ENCODE data around the gene KRT16. TPM values are rescaled to one million over a fixed set of nuclear protein-coding genes. Genes with fewer than 3 reads are reported as not detected.
"Not testable (repeated sequence)": the region's sequence is repeated elsewhere in the genome, so short reads cannot be mapped to it uniquely, and the experiment has no call there.

KRT16 gene
- total RNA-seq, 1 experiment from 2014 or later: 109 TPM

- TF ChIP-seq, protein P1, sequence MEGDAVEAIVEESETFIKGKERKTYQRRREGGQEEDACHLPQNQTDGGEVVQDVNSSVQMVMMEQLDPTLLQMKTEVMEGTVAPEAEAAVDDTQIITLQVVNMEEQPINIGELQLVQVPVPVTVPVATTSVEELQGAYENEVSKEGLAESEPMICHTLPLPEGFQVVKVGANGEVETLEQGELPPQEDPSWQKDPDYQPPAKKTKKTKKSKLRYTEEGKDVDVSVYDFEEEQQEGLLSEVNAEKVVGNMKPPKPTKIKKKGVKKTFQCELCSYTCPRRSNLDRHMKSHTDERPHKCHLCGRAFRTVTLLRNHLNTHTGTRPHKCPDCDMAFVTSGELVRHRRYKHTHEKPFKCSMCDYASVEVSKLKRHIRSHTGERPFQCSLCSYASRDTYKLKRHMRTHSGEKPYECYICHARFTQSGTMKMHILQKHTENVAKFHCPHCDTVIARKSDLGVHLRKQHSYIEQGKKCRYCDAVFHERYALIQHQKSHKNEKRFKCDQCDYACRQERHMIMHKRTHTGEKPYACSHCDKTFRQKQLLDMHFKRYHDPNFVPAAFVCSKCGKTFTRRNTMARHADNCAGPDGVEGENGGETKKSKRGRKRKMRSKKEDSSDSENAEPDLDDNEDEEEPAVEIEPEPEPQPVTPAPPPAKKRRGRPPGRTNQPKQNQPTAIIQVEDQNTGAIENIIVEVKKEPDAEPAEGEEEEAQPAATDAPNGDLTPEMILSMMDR (IDR thresholded peaks at IDR 0.05; ENCODE audit: unreplicated experiment): no peak
- DNase-seq (ENCODE audit: unreplicated experiment): no peak
- ChIA-PET CTCF (interaction anchor here (0.5 to 3.9 kb wide), 7 partner anchors 33 to 98 kb away, joined by 3 to 22 read pairs (median 3); no protein-coding TSS in a partner anchor), POLR2A (interaction anchor here (0.9 to 2.4 kb wide), 13 partner anchors 7 to 76 kb away, joined by 3 to 16 read pairs (median 4); partner anchors contain the start of gene KRT17)
- intact Hi-C loops (cut with micrococcal nuclease): no loop called here
- no TSS peak for BruUV-seq (replicated peaks)
- Mint-ChIP-seq H3K4me1 (ENCODE audit: insufficient read depth, unreplicated experiment) (peaks cover 27% of the 10 kb centered on the region), H3K36me3 (ENCODE audit: insufficient read depth, unreplicated experiment) (peaks cover 77% of the 10 kb centered on the region), H3K9me3 (ENCODE audit: unreplicated experiment) (no peaks in the 10 kb centered on the region), H3K27me3 (ENCODE audit: insufficient read depth, unreplicated experiment) (no peaks in the 10 kb centered on the region), H3K27ac (ENCODE audit: low read depth, unreplicated experiment) (peak overlapping the region; percentile 50), H3K4me3 (ENCODE audit: unreplicated experiment) (no peak overlapping the region)
Observed at GRCh38 chr17:41613277-41614082, 913 bp upstream of the KRT16 start.

DNA sequence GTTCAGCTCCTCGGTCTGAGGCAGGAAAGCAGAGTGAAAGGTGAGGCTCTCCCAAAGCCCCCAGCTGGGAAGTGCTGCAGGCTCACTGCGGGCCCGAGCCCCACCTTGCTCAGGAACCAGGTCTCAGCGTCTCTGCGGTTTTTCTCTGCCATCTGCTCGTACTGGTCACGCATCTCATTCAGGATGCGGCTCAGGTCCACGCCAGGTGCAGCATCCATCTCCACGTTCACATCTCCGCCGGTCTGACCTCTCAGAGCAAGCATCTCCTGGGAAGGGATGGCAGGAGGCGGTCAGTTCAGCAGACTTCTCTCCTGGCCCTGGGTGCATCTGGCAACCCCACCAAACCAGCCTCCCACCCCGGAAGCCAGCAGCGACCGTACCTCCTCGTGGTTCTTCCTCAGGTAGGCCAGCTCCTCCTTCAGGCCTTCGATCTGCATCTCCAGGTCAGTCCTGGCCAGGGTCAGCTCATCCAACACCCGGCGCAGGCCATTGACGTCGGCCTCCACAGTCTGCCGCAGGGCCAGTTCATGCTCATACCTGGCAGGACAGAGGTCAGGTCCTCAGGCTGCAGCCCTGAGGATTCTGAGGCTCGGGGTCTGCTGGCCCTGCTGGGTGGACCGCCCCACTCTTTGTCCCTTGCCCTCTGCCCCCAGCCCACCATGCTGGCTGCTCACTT lies 1.5 kb downstream of the KRT16 start:
- no TSS peak for BruUV-seq (replicated peaks)
- peak overlapping the region; percentile 62 for H3K4me3 Mint-ChIP-seq (ENCODE audit: unreplicated experiment)
- POLR2A ChIA-PET: no interaction called here
- H3K4me1 Mint-ChIP-seq (ENCODE audit: insufficient read depth, unreplicated experiment): peaks cover 27% of the 10 kb centered on the region
- TF ChIP-seq, protein P1 (IDR thresholded peaks at IDR 0.05; ENCODE audit: unreplicated experiment): no peak
- H3K27me3 Mint-ChIP-seq (ENCODE audit: insufficient read depth, unreplicated experiment): no peaks in the 10 kb centered on the region
- DNase-seq (ENCODE audit: unreplicated experiment): no peak
- CTCF ChIA-PET: interaction anchor here (0.6 to 2.6 kb wide), 6 partner anchors 32 to 702 kb away, joined by 3 to 9 read pairs (median 4); no protein-coding TSS in a partner anchor
- peaks cover 61% of the 10 kb centered on the region for H3K36me3 Mint-ChIP-seq (ENCODE audit: insufficient read depth, unreplicated experiment)
- intact Hi-C loops (cut with micrococcal nuclease): no loop called here
- H3K9me3 Mint-ChIP-seq (ENCODE audit: unreplicated experiment): peaks cover 14% of the 10 kb centered on the region
- no peak overlapping the region for H3K27ac Mint-ChIP-seq (ENCODE audit: low read depth, unreplicated experiment)

- Mint-ChIP-seq H3K9me3 (ENCODE audit: unreplicated experiment) (peaks cover 18% of the 10 kb centered on the region), H3K4me3 (ENCODE audit: unreplicated experiment) (peak overlapping the region; percentile 44), H3K36me3 (ENCODE audit: insufficient read depth, unreplicated experiment) (peaks cover 56% of the 10 kb centered on the region), H3K4me1 (ENCODE audit: insufficient read depth, unreplicated experiment) (peaks cover 22% of the 10 kb centered on the region)
- intact Hi-C loops (cut with micrococcal nuclease); POLR2A ChIA-PET; H3K27ac Mint-ChIP-seq (ENCODE audit: low read depth, unreplicated experiment); BruUV-seq (replicated peaks); H3K27me3 Mint-ChIP-seq (ENCODE audit: insufficient read depth, unreplicated experiment); DNase-seq (ENCODE audit: unreplicated experiment): not testable (repeated sequence)
- CTCF ChIA-PET: interaction anchor here (0.6 to 2.6 kb wide), 4 partner anchors 17 to 75 kb away, joined by 3 to 8 read pairs (median 4); no protein-coding TSS in a partner anchor
Observed at GRCh38 chr17:41610061-41610517, 2.5 kb downstream of the KRT16 start.

DNA sequence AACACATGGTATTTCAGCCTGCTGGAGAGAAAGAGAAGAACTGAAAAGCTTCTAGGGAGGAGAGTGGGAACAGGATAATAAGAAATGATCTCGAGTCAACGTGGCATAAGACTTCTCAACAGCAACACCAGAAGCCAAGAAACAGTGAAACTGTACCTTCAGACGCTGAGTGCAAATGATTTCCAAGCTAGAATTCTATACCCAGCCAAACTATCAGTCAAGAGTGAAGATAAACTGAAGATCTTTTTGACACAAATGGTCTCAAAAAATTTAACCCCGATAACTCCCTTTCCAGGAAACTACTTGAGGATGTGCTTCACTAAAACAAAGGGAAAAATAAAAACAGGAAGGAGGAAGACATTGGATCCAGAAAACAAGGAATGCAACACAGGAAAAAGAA lies 5.6 kb downstream of the KRT16 start:
- BruUV-seq (replicated peaks); DNase-seq (ENCODE audit: unreplicated experiment); H3K27ac Mint-ChIP-seq (ENCODE audit: low read depth, unreplicated experiment); H3K4me3 Mint-ChIP-seq (ENCODE audit: unreplicated experiment); intact Hi-C loops (cut with micrococcal nuclease); H3K27me3 Mint-ChIP-seq (ENCODE audit: insufficient read depth, unreplicated experiment): not testable (repeated sequence)
- H3K4me1 Mint-ChIP-seq (ENCODE audit: insufficient read depth, unreplicated experiment): peaks cover 13% of the 10 kb centered on the region
- POLR2A ChIA-PET: interaction anchor here (0.7 to 1.1 kb wide), 2 partner anchors 12 to 203 kb away, joined by 3 to 4 read pairs; no protein-coding TSS in a partner anchor
- H3K9me3 Mint-ChIP-seq (ENCODE audit: unreplicated experiment): peaks cover 18% of the 10 kb centered on the region
- CTCF ChIA-PET: interaction anchor here (0.8 to 1.6 kb wide), 3 partner anchors 40 to 491 kb away, joined by 3 to 4 read pairs (median 3); no protein-coding TSS in a partner anchor
- H3K36me3 Mint-ChIP-seq (ENCODE audit: insufficient read depth, unreplicated experiment): peaks cover 35% of the 10 kb centered on the region
